Rectal smooth muscle tissue (tissue), 1 donor: Measurements from ENCODE around the gene PAGE2B.

Experiments
- H3K27ac ChIP-seq: one replicate; pipeline ENCODE4 v1.7.0; 2013; ENCODE audit warnings: low read depth, low read length, inconsistent platforms
- H3K27me3 ChIP-seq: one replicate; pipeline ENCODE4 v1.7.0; 2013; ENCODE audit warnings: low read length; ENCODE audit not compliant: control insufficient read depth, insufficient read depth
- H3K36me3 ChIP-seq: one replicate; pipeline ENCODE4 v1.7.0; 2013; ENCODE audit warnings: low read length; ENCODE audit not compliant: control insufficient read depth, insufficient read depth
- H3K4me1 ChIP-seq: one replicate; pipeline ENCODE4 v1.7.0; 2013; ENCODE audit warnings: low read length; ENCODE audit not compliant: control insufficient read depth, insufficient read depth
- H3K4me3 ChIP-seq: one replicate; pipeline ENCODE4 v1.7.0; 2013; ENCODE audit warnings: low read length
- H3K9ac ChIP-seq: one replicate; pipeline ENCODE4 v1.7.0; 2013; ENCODE audit warnings: low read length

The PAGE2B gene

DNA sequence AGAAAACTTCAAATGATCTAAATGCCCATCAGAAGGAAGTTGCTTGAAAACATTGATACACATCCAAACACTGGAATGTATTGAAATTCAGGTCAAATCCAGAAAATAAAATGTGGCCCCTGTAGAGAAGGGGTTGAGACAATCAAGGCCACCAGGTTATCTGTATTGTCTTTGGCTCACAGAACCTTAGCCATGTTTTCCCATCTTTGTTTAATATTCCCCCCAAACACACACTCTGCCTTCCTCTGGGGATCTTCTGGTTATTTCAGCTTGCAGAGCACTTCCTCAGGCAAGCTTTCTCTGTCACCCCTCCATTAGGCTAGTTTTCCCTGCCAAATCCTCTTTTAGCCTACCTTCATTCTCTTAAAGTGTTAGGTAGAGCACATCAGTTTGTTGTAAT, 44.4 kb downstream of the PAGE2B start:
- Histone ChIP-seq H3K27me3 (peaks cover 5% of the 10 kb centered on the region), H3K4me3 (no peak overlapping the region), H3K4me1 (no peaks in the 10 kb centered on the region), H3K27ac (no peak overlapping the region), H3K9ac (no peak overlapping the region), H3K36me3 (no peaks in the 10 kb centered on the region)

DNA sequence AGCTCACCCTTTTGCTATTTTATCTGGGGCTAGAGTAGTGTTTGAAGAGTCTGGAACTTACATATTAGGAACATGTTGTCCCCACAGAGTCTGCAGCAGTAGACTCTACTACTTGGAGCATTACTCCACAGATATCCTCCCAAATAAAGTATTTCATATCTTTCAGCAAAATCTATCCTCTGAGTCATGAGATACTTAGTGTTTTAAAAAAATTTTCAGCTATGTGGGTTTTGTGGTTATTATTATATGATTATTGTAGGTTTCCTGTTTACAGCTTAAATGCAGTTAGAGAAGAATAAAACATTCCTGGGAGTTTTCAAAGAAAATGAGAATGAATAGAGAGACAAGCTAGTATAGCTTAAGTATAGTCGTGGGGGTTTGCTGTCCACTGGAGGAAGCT, 44.9 kb downstream of the PAGE2B start:
- H3K27me3 ChIP-seq = peaks cover 5% of the 10 kb centered on the region

DNA sequence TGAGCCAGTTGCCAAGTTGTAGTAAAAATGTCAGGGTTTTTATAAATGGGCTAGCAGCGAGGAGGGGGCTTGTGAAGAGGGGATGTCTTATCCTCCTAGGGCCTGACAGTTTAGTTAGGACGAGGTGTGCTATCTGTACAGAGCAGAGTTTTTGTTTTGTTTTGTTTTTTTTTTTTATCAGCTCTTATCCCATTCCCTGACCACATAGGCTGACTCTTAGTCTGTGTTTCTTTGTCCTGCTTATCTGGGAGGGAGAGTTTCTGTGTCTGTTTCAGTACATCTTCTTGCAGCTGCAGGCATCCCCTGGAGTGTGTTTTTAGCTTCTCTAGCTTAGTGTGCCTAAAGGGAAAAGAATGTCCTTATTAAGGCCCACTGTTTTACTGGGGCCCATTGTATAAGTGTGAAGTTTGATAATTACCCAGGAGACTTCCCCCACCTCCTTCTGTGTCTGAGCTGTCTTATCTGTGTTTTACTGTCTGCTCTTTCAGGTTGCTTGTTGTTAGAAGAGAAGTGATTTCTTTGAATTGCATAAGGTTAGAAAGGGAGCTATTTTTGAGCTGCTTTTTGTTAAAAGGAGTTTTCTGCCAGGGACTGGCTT, 46.0 kb downstream of the PAGE2B start:
- no peaks in the 10 kb centered on the region for H3K4me1 ChIP-seq
- H3K9ac ChIP-seq = no peak overlapping the region
- H3K36me3 ChIP-seq = no peaks in the 10 kb centered on the region
- peaks cover 5% of the 10 kb centered on the region for H3K27me3 ChIP-seq
- no peak overlapping the region for H3K4me3 ChIP-seq
- H3K27ac ChIP-seq = no peak overlapping the region

More for the DNA sequence above, 44.9 kb downstream of the PAGE2B start:
- Histone ChIP-seq H3K27ac (no peak overlapping the region), H3K9ac (no peak overlapping the region), H3K4me3 (no peak overlapping the region), H3K36me3 (no peaks in the 10 kb centered on the region), H3K4me1 (no peaks in the 10 kb centered on the region)

DNA sequence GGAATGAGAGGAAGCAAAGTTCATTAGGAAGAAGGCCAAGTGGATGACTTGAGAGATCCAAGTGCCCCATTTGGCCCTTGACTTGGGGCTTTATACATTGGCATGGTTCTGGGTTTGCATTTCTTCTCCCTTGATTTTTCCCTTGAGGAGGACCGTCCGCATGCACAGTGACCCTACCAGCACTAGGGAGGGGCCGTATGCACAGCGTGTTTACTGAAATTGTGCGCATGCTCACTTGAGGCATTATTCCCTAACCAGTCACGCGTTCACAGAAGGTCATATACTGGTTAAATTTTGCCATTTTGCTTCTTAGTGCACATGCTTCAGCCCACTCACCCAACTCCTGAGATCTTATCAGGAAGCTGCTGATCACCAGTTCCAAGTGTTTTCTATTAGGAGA, 49.1 kb downstream of the PAGE2B start:
- Histone ChIP-seq H3K36me3 (no peaks in the 10 kb centered on the region), H3K9ac (no peak overlapping the region), H3K27me3 (peaks cover 5% of the 10 kb centered on the region), H3K4me3 (no peak overlapping the region), H3K27ac (no peak overlapping the region), H3K4me1 (no peaks in the 10 kb centered on the region)

DNA sequence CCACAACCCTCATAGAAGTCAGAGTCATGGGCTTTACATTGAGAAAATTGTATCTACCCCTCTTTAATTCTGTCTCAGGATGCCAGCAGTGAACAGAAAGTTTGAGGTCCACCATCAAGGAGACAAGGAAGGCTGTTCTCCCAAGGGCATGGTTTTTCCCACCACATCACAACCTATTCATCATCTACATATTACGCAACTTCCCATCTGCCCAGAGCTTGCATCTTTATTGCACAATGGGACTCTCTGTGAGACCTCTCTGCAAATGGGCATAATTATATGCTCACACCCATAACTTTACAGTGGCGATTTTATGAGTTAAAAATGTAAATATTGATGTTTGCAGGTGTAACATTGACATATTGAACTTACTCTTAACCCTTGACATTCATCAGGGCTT, 52.9 kb downstream of the PAGE2B start:
- H3K9ac ChIP-seq = no peak overlapping the region
- H3K4me1 ChIP-seq = no peaks in the 10 kb centered on the region
- H3K4me3 ChIP-seq = no peak overlapping the region
- peaks cover 5% of the 10 kb centered on the region for H3K27me3 ChIP-seq
- no peaks in the 10 kb centered on the region for H3K36me3 ChIP-seq
- no peak overlapping the region for H3K27ac ChIP-seq
